C4-2B (cell line): Measurements from ENCODE around the gene RASD1.

Experiments
- ZFX ChIP-seq: fragments of 450-650 bp; IDR thresholded peaks from 2 replicates; pipeline ENCODE4 v1.6.1; 2017
- TF ChIP-seq, protein P1 (sequence below): fragments of 450-650 bp; conservative IDR thresholded peaks from 2 replicates; pipeline ENCODE4 v1.5.1; 2017; ENCODE audit warnings: mild to moderate bottlenecking

DNA sequence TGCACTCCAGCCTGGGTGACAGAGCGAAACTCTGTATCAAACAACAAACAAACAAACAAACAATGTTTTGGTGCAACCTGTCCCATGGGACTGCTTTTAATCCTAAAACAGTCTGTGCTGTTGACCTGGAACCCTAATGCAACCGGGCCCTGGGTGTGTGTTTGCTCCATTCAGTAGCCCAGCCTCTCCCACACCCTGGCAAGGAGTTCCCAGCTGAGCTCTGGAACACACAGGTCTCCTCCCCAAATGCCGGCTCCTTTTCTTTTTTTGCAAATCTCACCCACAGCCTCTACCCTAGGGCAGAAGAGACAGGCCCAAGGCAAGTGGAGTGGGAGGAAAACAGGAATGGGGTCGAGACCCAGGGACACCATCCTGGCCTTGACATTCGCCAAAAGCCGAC, 29.8 kb upstream of the RASD1 start:
- TF ChIP-seq, protein P1, sequence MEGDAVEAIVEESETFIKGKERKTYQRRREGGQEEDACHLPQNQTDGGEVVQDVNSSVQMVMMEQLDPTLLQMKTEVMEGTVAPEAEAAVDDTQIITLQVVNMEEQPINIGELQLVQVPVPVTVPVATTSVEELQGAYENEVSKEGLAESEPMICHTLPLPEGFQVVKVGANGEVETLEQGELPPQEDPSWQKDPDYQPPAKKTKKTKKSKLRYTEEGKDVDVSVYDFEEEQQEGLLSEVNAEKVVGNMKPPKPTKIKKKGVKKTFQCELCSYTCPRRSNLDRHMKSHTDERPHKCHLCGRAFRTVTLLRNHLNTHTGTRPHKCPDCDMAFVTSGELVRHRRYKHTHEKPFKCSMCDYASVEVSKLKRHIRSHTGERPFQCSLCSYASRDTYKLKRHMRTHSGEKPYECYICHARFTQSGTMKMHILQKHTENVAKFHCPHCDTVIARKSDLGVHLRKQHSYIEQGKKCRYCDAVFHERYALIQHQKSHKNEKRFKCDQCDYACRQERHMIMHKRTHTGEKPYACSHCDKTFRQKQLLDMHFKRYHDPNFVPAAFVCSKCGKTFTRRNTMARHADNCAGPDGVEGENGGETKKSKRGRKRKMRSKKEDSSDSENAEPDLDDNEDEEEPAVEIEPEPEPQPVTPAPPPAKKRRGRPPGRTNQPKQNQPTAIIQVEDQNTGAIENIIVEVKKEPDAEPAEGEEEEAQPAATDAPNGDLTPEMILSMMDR = no peak
- TF ChIP-seq ZFX = no peak
